ENCODE data around the gene COIL. TPM values are rescaled to one million over a fixed set of nuclear protein-coding genes. Genes with fewer than 3 reads are reported as not detected.
A peak's percentile ranks its signal among the peaks of the same experiment; 100 is the strongest.

COIL gene
- total and polyA plus RNA-seq, 9 of the 15 experiments (the other 6 are each of a cell fraction or from before 2014, with no cell fraction given): 23.9 to 41.3 (median 28.7) TPM

DNA sequence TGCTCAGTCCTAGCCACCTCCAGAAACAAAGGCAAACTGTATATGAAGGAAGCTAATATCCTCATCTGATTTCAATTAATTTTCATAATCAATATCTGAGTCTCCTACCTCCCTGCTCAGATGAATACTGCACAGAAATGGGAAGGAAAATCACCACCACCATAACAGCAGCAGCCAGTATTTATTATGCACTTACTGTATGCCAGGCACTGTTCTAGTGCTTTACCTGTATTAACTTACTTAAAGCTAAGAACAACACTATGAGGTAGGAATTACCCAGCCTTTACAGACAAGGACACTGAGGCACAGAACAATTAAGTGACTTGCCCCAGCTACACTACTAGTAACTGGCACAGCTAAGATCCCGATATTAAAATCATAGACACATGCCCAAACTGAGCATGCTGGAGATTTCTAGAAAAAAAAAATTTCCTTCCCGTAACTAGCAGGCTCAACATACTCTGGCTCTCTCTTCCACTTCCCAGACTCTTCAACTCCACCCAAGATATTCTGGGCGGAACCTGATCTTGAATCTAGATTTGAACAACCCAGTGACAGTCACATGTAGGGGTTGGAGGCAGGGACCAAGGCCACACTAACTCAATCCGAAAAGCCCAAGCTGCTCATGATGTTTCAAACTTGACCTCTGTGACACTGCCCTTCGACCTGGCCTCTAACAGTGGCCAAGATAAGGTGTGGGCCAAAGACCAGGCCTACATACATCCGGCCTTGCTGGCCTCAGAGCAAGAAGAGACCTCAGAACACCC is 50.9 kb downstream of the COIL start (continued):
- TF ChIP-seq, protein P1, sequence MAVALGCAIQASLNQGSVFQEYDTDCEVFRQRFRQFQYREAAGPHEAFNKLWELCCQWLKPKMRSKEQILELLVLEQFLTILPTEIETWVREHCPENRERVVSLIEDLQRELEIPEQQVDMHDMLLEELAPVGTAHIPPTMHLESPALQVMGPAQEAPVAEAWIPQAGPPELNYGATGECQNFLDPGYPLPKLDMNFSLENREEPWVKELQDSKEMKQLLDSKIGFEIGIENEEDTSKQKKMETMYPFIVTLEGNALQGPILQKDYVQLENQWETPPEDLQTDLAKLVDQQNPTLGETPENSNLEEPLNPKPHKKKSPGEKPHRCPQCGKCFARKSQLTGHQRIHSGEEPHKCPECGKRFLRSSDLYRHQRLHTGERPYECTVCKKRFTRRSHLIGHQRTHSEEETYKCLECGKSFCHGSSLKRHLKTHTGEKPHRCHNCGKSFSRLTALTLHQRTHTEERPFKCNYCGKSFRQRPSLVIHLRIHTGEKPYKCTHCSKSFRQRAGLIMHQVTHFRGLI (CRISPR knock-in tag; IDR thresholded peaks at IDR 0.05): peak; percentile 72; the same call in 1 of the 2 replicates
- TF ChIP-seq MTA3 (IDR thresholded peaks at IDR 0.05; ENCODE audit: borderline replicate concordance) (peak; percentile 71; the same call in 1 of the 2 replicates), CSDE1 (IDR thresholded peaks at IDR 0.05) (no peak), EP400 (IDR thresholded peaks at IDR 0.05) (peak; percentile 69), HMG20B (CRISPR knock-in tag; IDR thresholded peaks at IDR 0.05) (no peak), XRCC3 (IDR thresholded peaks at IDR 0.05) (no peak), ESRRB (CRISPR knock-in tag; IDR thresholded peaks at IDR 0.05; ENCODE audit: borderline replicate concordance) (no peak), RBM22 (IDR thresholded peaks at IDR 0.05; ENCODE audit: low read depth, low read length, poor library complexity, severe bottlenecking) (no peak), GATA2 (CRISPR knock-in tag; IDR thresholded peaks at IDR 0.05) (peak; percentile 74), MXI1 (IDR thresholded peaks at IDR 0.05; ENCODE audit: low read depth, low read length) (peak; percentile 46; the same call in 1 of the 2 replicates), CBX3 (IDR thresholded peaks at IDR 0.05; ENCODE audit: borderline replicate concordance in 1 of 2, low read length in 2 of 2) (peak in 1 of 2 experiments; percentile 59; a peak in 1 of 3 replicates), ZNF232 (CRISPR knock-in tag; IDR thresholded peaks at IDR 0.05) (no peak)
- TF ChIP-seq, protein P2, sequence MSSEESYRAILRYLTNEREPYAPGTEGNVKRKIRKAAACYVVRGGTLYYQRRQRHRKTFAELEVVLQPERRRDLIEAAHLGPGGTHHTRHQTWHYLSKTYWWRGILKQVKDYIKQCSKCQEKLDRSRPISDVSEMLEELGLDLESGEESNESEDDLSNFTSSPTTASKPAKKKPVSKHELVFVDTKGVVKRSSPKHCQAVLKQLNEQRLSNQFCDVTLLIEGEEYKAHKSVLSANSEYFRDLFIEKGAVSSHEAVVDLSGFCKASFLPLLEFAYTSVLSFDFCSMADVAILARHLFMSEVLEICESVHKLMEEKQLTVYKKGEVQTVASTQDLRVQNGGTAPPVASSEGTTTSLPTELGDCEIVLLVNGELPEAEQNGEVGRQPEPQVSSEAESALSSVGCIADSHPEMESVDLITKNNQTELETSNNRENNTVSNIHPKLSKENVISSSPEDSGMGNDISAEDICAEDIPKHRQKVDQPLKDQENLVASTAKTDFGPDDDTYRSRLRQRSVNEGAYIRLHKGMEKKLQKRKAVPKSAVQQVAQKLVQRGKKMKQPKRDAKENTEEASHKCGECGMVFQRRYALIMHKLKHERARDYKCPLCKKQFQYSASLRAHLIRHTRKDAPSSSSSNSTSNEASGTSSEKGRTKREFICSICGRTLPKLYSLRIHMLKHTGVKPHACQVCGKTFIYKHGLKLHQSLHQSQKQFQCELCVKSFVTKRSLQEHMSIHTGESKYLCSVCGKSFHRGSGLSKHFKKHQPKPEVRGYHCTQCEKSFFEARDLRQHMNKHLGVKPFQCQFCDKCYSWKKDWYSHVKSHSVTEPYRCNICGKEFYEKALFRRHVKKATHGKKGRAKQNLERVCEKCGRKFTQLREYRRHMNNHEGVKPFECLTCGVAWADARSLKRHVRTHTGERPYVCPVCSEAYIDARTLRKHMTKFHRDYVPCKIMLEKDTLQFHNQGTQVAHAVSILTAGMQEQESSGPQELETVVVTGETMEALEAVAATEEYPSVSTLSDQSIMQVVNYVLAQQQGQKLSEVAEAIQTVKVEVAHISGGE (CRISPR knock-in tag; IDR thresholded peaks at IDR 0.05): no peak
- TF ChIP-seq, protein P3, sequence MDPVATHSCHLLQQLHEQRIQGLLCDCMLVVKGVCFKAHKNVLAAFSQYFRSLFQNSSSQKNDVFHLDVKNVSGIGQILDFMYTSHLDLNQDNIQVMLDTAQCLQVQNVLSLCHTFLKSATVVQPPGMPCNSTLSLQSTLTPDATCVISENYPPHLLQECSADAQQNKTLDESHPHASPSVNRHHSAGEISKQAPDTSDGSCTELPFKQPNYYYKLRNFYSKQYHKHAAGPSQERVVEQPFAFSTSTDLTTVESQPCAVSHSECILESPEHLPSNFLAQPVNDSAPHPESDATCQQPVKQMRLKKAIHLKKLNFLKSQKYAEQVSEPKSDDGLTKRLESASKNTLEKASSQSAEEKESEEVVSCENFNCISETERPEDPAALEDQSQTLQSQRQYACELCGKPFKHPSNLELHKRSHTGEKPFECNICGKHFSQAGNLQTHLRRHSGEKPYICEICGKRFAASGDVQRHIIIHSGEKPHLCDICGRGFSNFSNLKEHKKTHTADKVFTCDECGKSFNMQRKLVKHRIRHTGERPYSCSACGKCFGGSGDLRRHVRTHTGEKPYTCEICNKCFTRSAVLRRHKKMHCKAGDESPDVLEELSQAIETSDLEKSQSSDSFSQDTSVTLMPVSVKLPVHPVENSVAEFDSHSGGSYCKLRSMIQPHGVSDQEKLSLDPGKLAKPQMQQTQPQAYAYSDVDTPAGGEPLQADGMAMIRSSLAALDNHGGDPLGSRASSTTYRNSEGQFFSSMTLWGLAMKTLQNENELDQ (CRISPR knock-in tag; IDR thresholded peaks at IDR 0.05; ENCODE audit: borderline replicate concordance): no peak
- TF ChIP-seq, protein P4, sequence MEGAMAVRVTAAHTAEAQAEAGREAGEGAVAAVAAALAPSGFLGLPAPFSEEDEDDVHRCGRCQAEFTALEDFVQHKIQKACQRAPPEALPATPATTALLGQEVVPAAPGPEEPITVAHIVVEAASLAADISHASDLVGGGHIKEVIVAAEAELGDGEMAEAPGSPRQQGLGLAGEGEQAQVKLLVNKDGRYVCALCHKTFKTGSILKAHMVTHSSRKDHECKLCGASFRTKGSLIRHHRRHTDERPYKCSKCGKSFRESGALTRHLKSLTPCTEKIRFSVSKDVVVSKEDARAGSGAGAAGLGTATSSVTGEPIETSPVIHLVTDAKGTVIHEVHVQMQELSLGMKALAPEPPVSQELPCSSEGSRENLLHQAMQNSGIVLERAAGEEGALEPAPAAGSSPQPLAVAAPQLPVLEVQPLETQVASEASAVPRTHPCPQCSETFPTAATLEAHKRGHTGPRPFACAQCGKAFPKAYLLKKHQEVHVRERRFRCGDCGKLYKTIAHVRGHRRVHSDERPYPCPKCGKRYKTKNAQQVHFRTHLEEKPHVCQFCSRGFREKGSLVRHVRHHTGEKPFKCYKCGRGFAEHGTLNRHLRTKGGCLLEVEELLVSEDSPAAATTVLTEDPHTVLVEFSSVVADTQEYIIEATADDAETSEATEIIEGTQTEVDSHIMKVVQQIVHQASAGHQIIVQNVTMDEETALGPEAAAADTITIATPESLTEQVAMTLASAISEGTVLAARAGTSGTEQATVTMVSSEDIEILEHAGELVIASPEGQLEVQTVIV (CRISPR knock-in tag; IDR thresholded peaks at IDR 0.05; ENCODE audit: borderline replicate concordance): no peak
